ENCODE data around the gene KLHL21. TPM values are rescaled to one million over a fixed set of nuclear protein-coding genes. Genes with fewer than 3 reads are reported as not detected.

KLHL21 gene
- total RNA-seq, 1 donor from 2014 or later, result 26.1 TPM

DNA sequence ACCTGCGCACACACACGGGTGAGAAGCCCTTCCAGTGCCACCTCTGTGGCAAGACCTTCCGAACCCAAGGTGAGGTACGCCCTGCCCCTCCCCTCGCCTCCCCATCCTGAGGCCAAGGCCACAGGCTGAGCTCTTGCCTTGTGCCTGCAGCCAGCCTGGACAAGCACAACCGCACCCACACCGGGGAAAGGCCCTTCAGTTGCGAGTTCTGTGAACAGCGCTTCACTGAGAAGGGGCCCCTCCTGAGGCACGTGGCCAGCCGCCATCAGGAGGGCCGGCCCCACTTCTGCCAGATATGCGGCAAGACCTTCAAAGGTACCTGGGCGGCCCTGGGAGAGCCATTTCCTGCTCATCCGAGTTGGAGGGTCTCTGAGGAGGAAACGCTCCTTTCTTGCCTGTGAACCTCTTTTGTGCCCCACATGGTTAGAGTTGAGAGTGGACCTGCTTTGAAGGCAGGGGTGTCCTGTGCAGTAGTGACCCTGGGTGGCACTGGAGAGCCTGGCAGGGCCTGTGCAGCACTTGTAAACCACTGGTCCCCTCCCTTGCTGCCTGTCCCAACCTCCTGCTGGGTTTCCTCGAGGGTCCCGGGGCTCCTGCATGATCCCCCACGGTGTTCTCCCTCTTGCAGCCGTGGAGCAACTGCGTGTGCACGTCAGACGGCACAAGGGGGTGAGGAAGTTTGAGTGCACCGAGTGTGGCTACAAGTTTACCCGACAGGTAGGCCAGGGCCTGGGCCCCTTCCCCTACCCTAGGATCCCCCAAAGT is 14.4 kb downstream of the KLHL21 start:
- intact Hi-C loops (cut with micrococcal nuclease), result no loop called here
- peak overlapping the region; percentile 16 for H3K27ac Mint-ChIP-seq

GRCh38 chr1:6587261-6588005 is 15.2 kb downstream of the KLHL21 start:
- DNase-seq, result no peak
- peak overlapping the region; percentile 16 for H3K27ac Mint-ChIP-seq
- H3K4me3 Mint-ChIP-seq, result no peak overlapping the region
- H3K4me1 Mint-ChIP-seq, result peaks cover 19% of the 10 kb centered on the region
- intact Hi-C loops (cut with micrococcal nuclease), result no loop called here
- no peaks in the 10 kb centered on the region for H3K9me3 Mint-ChIP-seq
- no peaks in the 10 kb centered on the region for H3K27me3 Mint-ChIP-seq
- peaks cover 15% of the 10 kb centered on the region for H3K36me3 Mint-ChIP-seq (ENCODE audit: low read depth)

More for the DNA sequence above, 14.4 kb downstream of the KLHL21 start:
- no peak overlapping the region for H3K4me3 Mint-ChIP-seq
- H3K4me1 Mint-ChIP-seq, result peaks cover 18% of the 10 kb centered on the region
- H3K9me3 Mint-ChIP-seq, result no peaks in the 10 kb centered on the region
- peaks cover 15% of the 10 kb centered on the region for H3K36me3 Mint-ChIP-seq (ENCODE audit: low read depth)
- no peak for DNase-seq
- no peaks in the 10 kb centered on the region for H3K27me3 Mint-ChIP-seq

DNA sequence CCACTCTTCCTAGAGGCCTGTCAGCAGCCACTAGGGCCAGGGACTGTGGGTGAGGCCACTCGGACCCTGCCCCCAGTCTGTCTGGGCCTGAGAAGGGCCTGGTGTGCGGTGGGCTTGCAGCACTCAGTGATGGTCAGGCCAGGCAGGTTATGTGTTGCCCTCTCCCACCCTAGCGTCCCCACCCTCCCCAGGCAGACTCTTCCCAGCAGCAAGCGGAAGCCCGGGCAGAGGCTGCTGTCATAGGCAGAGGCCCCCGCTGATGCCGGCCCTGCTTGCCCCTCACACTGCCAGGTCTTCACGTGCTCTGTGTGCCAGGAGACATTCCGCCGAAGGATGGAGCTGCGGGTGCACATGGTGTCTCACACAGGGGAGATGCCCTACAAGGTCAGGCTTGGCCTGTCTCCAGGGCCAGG is 16.3 kb downstream of the KLHL21 start:
- H3K27ac Mint-ChIP-seq, result no peak overlapping the region
- no peak for DNase-seq
- H3K36me3 Mint-ChIP-seq (ENCODE audit: low read depth), result peaks cover 17% of the 10 kb centered on the region
- H3K9me3 Mint-ChIP-seq, result no peaks in the 10 kb centered on the region
- H3K4me3 Mint-ChIP-seq, result no peak overlapping the region
- intact Hi-C loops (cut with micrococcal nuclease), result no loop called here
- H3K27me3 Mint-ChIP-seq, result no peaks in the 10 kb centered on the region
- peaks cover 21% of the 10 kb centered on the region for H3K4me1 Mint-ChIP-seq

DNA sequence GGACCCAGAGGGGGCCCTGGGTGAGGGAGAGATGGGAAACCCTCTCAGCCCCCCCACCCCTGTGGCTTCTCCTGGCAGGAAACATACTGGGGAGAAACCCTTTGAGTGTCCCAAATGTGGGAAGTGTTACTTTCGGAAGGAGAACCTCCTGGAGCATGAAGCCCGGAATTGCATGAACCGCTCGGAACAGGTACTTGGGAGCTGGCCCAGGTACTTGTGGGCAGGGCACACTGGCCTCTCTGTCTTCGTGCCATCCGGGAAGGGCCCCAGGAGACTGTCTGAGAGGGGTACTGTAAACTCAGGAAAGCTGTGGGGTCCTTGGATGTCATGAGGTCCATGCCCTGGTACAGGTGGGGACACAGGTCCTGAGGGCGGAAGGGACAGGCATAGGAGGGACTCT is 16.8 kb downstream of the KLHL21 start:
- H3K4me1 Mint-ChIP-seq, result peaks cover 24% of the 10 kb centered on the region
- no peak overlapping the region for H3K4me3 Mint-ChIP-seq
- no peaks in the 10 kb centered on the region for H3K27me3 Mint-ChIP-seq
- H3K27ac Mint-ChIP-seq, result no peak overlapping the region
- no peaks in the 10 kb centered on the region for H3K9me3 Mint-ChIP-seq
- DNase-seq, result no peak
- peaks cover 16% of the 10 kb centered on the region for H3K36me3 Mint-ChIP-seq (ENCODE audit: low read depth)
- intact Hi-C loops (cut with micrococcal nuclease), result no loop called here

DNA sequence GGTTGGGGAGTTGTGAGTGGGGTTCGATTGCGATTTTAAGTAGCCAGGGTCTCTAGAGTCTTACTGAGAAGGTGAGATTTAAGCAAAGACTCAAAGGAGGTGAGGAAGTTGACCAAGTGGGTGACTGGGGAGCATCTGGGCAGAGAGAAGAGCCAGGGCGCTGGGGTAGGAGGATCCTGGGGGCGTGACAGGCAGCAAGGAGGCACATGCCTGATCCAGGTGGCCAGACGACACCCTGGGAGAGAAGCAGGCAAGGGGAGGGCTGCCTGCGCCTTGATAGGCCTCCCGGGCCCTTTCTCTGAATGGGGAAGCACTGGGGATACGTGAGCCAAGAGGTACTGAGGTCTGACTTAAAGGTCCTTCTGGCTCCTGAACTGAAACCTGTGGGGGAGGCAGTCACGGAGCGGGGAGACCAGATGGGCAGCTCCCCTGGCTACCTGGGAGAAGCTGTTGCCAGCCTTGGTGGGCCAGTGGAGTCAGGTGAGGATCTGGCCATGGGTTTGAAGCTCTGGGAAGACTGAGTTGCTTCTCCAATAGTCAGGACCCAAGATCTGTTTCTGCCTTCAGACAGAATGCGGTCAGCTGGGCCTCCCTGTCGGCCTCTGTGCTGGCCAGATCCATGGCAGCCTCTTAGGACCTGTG is 17.5 kb downstream of the KLHL21 start:
- no peak overlapping the region for H3K4me3 Mint-ChIP-seq
- intact Hi-C loops (cut with micrococcal nuclease), result no loop called here
- peaks cover 29% of the 10 kb centered on the region for H3K4me1 Mint-ChIP-seq
- DNase-seq, result no peak
- H3K36me3 Mint-ChIP-seq (ENCODE audit: low read depth), result peaks cover 11% of the 10 kb centered on the region
- no peaks in the 10 kb centered on the region for H3K9me3 Mint-ChIP-seq
- H3K27me3 Mint-ChIP-seq, result no peaks in the 10 kb centered on the region
- H3K27ac Mint-ChIP-seq, result no peak overlapping the region

DNA sequence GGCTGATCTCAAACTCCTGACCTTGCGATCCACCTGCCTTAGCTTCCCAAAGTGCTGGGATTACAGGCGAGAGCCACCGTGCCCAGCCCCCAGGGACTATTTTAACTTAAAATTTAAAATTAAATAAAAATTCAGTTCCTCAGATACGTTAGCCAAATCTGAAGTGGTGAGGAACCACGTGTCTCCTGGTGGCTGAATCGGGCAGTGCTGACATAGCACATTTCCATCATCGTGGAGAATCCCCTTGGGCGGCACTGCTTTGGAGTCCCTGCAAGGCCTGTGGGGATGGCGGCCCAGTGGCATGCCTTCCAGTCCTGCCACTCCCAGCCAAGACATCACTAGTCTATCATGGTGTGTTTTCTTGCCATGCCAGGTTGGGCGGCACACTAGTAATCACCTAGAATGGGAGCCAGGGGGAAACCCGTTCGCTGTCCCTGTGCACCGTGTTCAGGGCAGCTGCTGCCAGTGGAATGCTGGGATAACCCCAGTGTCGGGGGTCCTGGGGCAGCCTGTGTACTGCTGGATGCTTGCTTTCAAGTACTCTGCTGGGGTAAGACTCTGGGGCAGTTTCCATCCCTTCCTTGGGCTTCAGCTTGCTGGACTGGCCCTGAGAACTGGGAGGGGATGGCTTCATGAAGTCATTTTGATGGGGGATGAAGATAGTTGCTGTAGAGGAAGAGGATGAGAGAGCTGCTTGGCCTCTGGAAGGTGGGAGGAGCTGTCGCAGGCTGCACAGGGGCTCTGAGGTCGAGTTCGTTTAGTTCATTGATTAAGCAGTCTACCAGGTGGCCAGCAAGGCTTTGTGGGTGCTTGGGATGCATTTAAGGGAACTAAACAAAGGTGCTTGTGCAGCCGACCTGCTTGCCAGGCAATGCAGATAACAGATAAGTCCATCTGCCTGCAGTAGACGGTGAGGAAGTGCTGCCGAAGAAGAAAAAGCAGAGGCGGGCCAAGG is 18.3 kb downstream of the KLHL21 start:
- intact Hi-C loops (cut with micrococcal nuclease), result no loop called here
- Mint-ChIP-seq H3K4me1 (peaks cover 31% of the 10 kb centered on the region), H3K27ac (no peak overlapping the region), H3K4me3 (no peak overlapping the region), H3K36me3 (ENCODE audit: low read depth) (peaks cover 8% of the 10 kb centered on the region), H3K9me3 (no peaks in the 10 kb centered on the region), H3K27me3 (no peaks in the 10 kb centered on the region)
- DNase-seq, result no peak

DNA sequence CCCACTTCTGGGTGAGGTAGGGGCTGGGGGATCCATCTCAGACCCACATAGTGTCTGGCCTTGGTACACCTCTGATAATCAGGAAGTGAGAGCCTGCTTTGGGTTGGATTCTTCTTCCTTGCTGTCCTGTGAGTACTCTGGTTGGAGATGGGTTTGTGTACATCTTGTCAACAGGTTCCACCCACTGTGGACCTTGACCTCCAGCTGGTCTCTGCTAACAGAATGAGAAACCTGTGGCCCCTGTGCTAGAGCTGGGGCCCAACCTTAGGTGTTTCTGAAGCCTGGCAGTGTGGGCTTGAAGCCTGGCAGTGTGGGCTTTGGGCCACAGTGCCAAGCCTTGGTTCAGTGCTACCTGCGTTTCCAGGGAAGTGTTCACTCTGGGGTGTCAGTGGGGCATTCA is 20.3 kb downstream of the KLHL21 start:
- Mint-ChIP-seq H3K4me1 (peaks cover 31% of the 10 kb centered on the region), H3K4me3 (peak overlapping the region; percentile 41), H3K36me3 (ENCODE audit: low read depth) (peaks cover 8% of the 10 kb centered on the region), H3K27me3 (no peaks in the 10 kb centered on the region), H3K9me3 (no peaks in the 10 kb centered on the region), H3K27ac (peak overlapping the region; percentile 45)
- no peak for DNase-seq
- intact Hi-C loops (cut with micrococcal nuclease), result no loop called here

DNA sequence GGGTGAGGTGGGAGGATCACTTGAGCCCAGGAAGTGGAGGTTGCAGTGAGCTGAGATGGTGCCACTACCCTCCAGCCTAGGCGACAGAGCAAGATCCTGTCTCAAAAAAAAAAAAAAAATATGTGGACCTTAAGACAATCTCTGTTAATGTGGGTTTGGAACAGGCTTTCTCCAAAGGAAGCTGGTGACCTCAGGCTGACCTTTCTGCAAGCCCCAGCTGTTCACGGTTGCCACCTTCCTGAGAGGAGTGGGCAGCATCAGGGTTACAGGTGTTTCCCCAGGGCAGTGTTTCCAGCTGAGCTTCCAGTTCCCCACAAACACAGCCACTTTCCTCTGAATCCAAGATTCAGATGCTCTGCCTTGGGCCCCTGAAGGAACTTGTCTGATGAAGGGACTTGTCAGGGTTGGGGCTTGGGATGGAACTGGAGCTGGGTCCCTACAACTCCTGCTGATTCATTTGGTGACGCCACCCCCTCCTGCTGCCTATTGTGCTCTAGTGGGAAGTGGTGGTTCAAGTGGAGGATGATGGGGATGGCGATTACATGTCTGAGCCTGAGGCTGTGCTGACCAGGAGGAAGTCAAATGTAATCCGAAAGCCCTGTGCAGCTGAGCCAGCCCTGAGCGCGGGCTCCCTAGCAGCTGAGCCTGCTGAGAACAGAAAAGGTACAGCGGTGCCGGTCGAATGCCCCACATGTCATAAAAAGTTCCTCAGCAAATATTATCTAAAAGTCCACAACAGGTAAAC is 20.9 kb downstream of the KLHL21 start:
- Mint-ChIP-seq H3K9me3 (no peaks in the 10 kb centered on the region), H3K4me1 (peaks cover 30% of the 10 kb centered on the region), H3K36me3 (ENCODE audit: low read depth) (peaks cover 8% of the 10 kb centered on the region), H3K4me3 (peak overlapping the region; percentile 96), H3K27me3 (no peaks in the 10 kb centered on the region), H3K27ac (peak overlapping the region; percentile 10)
- no peak for DNase-seq
- intact Hi-C loops (cut with micrococcal nuclease), result no loop called here

DNA sequence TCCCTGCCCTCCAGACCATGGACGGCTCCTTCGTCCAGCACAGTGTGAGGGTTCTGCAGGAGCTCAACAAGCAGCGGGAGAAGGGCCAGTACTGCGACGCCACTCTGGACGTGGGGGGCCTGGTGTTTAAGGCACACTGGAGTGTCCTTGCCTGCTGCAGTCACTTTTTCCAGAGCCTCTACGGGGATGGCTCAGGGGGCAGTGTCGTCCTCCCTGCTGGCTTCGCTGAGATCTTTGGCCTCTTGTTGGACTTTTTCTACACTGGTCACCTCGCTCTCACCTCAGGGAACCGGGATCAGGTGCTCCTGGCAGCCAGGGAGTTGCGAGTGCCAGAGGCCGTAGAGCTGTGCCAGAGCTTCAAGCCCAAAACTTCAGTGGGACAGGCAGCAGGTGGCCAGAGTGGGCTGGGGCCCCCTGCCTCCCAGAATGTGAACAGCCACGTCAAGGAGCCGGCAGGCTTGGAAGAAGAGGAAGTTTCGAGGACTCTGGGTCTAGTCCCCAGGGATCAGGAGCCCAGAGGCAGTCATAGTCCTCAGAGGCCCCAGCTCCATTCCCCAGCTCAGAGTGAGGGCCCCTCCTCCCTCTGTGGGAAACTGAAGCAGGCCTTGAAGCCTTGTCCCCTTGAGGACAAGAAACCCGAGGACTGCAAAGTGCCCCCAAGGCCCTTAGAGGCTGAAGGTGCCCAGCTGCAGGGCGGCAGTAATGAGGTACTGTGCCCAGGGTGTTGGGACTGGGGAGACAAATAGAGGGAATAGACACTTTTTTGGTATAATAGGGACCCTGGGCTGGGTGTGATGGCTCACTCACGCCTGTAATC is 21.9 kb downstream of the KLHL21 start:
- H3K36me3 Mint-ChIP-seq (ENCODE audit: low read depth), result peaks cover 8% of the 10 kb centered on the region
- peak overlapping the region; percentile 93 for H3K27ac Mint-ChIP-seq
- H3K4me3 Mint-ChIP-seq, result peak overlapping the region; percentile 96
- peak; percentile 67 for DNase-seq
- H3K27me3 Mint-ChIP-seq, result no peaks in the 10 kb centered on the region
- intact Hi-C loops (cut with micrococcal nuclease), result loop anchor here (1.0 kb wide), 1 partner anchor 20 kb away; no protein-coding TSS in a partner anchor
- H3K4me1 Mint-ChIP-seq, result peaks cover 30% of the 10 kb centered on the region
- no peaks in the 10 kb centered on the region for H3K9me3 Mint-ChIP-seq

- intact Hi-C loops (cut with micrococcal nuclease), result loop anchor here (1.0 kb wide), 1 partner anchor 21 kb away; no protein-coding TSS in a partner anchor
- Mint-ChIP-seq H3K4me3 (peak overlapping the region; percentile 96), H3K27ac (peak overlapping the region; percentile 93), H3K36me3 (ENCODE audit: low read depth) (peaks cover 8% of the 10 kb centered on the region), H3K9me3 (no peaks in the 10 kb centered on the region), H3K4me1 (peaks cover 29% of the 10 kb centered on the region), H3K27me3 (no peaks in the 10 kb centered on the region)
- DNase-seq, result no peak
These were observed 22.5 kb downstream of the KLHL21 start for GRCh38 chr1:6580119-6580592.

DNA sequence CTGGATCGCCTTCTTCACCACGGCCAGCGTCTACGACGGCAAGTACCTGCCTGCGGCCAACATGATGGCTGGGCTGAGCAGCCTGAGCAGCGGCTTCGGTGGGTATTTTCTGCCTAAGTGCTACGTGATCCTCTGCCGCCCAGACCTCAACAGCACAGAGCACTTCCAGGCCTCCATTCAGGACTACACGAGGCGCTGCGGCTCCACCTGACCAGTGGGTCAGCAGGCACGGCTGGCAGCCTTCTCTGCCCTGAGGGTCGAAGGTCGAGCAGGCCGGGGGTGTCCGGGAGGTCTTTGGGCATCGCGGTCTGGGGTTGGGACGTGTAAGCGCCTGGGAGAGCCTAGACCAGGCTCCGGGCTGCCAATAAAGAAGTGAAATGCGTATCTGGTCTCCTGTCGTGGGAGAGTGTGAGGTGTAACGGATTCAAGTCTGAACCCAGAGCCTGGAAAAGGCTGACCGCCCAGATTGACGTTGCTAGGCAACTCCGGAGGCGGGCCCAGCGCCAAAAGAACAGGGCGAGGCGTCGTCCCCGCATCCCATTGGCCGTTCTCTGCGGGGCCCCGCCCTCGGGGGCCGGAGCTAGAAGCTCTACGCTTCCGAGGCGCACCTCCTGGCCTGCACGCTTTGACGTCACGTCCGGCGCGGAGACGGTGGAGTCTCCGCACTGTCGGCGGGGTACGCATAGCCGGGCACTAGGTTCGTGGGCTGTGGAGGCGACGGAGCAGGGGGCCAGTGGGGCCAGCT is 23.1 kb downstream of the KLHL21 start, which contains the start of gene ZBTB48:
TSS of gene ZBTB48 (plus strand) at position 621 of the 745 bp plus-strand sequence. CDS start 616 bp downstream, outside the sequence.
- peak within 1 kb of the TSS; percentile 93 for H3K27ac Mint-ChIP-seq
- H3K4me3 Mint-ChIP-seq, result peak within 1 kb of the TSS; percentile 96
- peaks cover 7% of the 10 kb centered on the region for H3K36me3 Mint-ChIP-seq (ENCODE audit: low read depth)
- peaks cover 24% of the 10 kb centered on the region for H3K4me1 Mint-ChIP-seq
- no peaks in the 10 kb centered on the region for H3K9me3 Mint-ChIP-seq
- H3K27me3 Mint-ChIP-seq, result no peaks in the 10 kb centered on the region
- intact Hi-C loops (cut with micrococcal nuclease), result loop anchor here (1.0 kb wide), 2 partner anchors 22 to 25 kb away; partner anchors contain the start of gene NOL9
- DNase-seq, result peak; percentile 99

Data from activated CD4-positive, alpha-beta T cell treated with anti-CD3 and anti-CD28 coated beads, Interleukin-2, amount 10 ng/mL, durations not matched to agents 24 days and 14 days (primary cell).